ENCODE data around the gene URB1.

DNA sequence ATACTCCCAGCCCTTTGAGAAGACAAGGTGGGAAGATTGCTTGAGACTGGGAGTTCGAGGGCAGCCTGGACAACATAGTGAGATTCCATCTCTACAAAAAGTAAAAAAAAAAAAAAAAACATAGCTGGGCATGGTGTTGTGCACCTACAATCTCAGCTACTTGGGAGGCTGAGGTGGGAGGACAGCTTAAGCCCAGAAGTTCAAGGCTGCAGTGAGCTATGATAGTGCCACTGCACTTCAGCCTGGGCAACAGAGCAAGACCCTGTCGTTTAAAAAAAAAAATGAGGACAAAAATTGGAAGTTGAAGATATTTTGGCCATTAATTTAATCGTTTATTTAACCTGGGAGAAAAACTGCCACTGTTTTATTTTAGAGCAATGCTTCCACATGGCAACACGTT lies 1.1 kb downstream of the URB1 start:
- TF ChIP-seq TAF1 (IDR thresholded peaks at IDR 0.05; ENCODE audit: low read depth, low read length) (no peak), POLR2A (IDR thresholded peaks at IDR 0.05; ENCODE audit: low read depth, low read length) (no peak), SPI1 (IDR thresholded peaks at IDR 0.05; ENCODE audit: low read depth, low read length) (no peak), POLR2AphosphoS5 (IDR thresholded peaks at IDR 0.05; ENCODE audit: low read depth, low read length) (no peak), POU2F2 (IDR thresholded peaks at IDR 0.05; ENCODE audit: low read depth, low read length) (no peak), PAX5 (IDR thresholded peaks at IDR 0.05; ENCODE audit: insufficient read depth, low read length, severe bottlenecking) (no peak)
